Measurements from ENCODE around the gene CLIP1.
A peak's percentile ranks its signal among the peaks of the same experiment; 100 is the strongest.

Gene CLIP1

GRCh38 chr12:122355706-122356105 lies 66.8 kb downstream of the CLIP1 start:
- no peak for DNase-seq (ENCODE audit: low spot score)

- no peak for DNase-seq (ENCODE audit: low spot score)
Measured at GRCh38 chr12:122354958-122355641, 67.4 kb downstream of the CLIP1 start.

GRCh38 chr12:122352394-122352793 lies 70.1 kb downstream of the CLIP1 start:
- DNase-seq (ENCODE audit: low spot score), result no peak

GRCh38 chr12:122350141-122350848 lies 72.2 kb downstream of the CLIP1 start:
- DNase-seq (ENCODE audit: low spot score), result no peak

- DNase-seq (ENCODE audit: low spot score), result no peak
Measured at GRCh38 chr12:122349078-122349477, 73.4 kb downstream of the CLIP1 start.

GRCh38 chr12:122348505-122348904 lies 74.0 kb downstream of the CLIP1 start:
- no peak for DNase-seq (ENCODE audit: low spot score)

GRCh38 chr12:122346054-122346453 lies 76.4 kb downstream of the CLIP1 start:
- no peak for DNase-seq (ENCODE audit: low spot score)

GRCh38 chr12:122345042-122345441 lies 77.4 kb downstream of the CLIP1 start:
- no peak for DNase-seq (ENCODE audit: low spot score)

GRCh38 chr12:122336015-122336946 lies 86.2 kb downstream of the CLIP1 start:
- peak; percentile 63 for DNase-seq (ENCODE audit: low spot score)

GRCh38 chr12:122333142-122334087 lies 89.1 kb downstream of the CLIP1 start:
- DNase-seq (ENCODE audit: low spot score), result no peak

GRCh38 chr12:122327494-122328385 lies 94.7 kb downstream of the CLIP1 start:
- DNase-seq (ENCODE audit: low spot score), result no peak

GRCh38 chr12:122327014-122327413 lies 95.5 kb downstream of the CLIP1 start:
- DNase-seq (ENCODE audit: low spot score), result no peak

GRCh38 chr12:122326586-122326985 lies 95.9 kb downstream of the CLIP1 start:
- DNase-seq (ENCODE audit: low spot score), result no peak

- DNase-seq (ENCODE audit: low spot score), result no peak
Measured at GRCh38 chr12:122323311-122324019, 99.0 kb downstream of the CLIP1 start.

GRCh38 chr12:122322501-122322900 lies 100.0 kb downstream of the CLIP1 start:
- DNase-seq (ENCODE audit: low spot score), result no peak

GRCh38 chr12:122318607-122319605 lies 103.6 kb downstream of the CLIP1 start:
- DNase-seq (ENCODE audit: low spot score), result no peak

GRCh38 chr12:122312926-122313325 lies 109.5 kb downstream of the CLIP1 start:
- DNase-seq (ENCODE audit: low spot score), result no peak

GRCh38 chr12:122311696-122312095 lies 110.8 kb downstream of the CLIP1 start:
- no peak for DNase-seq (ENCODE audit: low spot score)

All from hematopoietic multipotent progenitor cell treated with erythropoietin and hydrocortisone succinate and interleukin-3 and kit ligand, for 15 days (in vitro differentiated cells).